ENCODE results near the gene RANGAP1.

GRCh38 chr22:41263704-41264103 lies 22.3 kb downstream of the RANGAP1 start:
- no peak for TF ChIP-seq CTCF (IDR thresholded peaks at IDR 0.05)
- TF ChIP-seq POLR2A (IDR thresholded peaks at IDR 0.05), result no peak

All from thyroid gland (tissue), 4 donors.